ENCODE data around the gene CSMD2. TPM values are rescaled to one million over a fixed set of nuclear protein-coding genes. Genes with fewer than 3 reads are reported as not detected.
A peak's percentile ranks its signal among the peaks of the same experiment; 100 is the strongest.

Gene CSMD2
- total and polyA plus RNA-seq, 8 donors = 0.20 to 0.81 (median 0.47) TPM

GRCh38 chr1:33654267-33654834 is 510.7 kb downstream of the CSMD2 start:
- no peak overlapping the region for H3K27ac ChIP-seq
- no peaks in the 10 kb centered on the region for H3K27me3 ChIP-seq
- ATAC-seq (peak; percentile 69), DNase-seq (peak in 1 of 4 donors; percentile 10)
- H3K9me3 ChIP-seq = no peaks in the 10 kb centered on the region
- peak in 1 of 2 donors; percentile 36 for TF ChIP-seq CTCF (IDR thresholded peaks at IDR 0.05)
- intact Hi-C loops (cut with DNase I) = no loop called here
- H3K4me3 ChIP-seq = no peak overlapping the region
- no peaks in the 10 kb centered on the region for H3K4me1 ChIP-seq
- H3K36me3 ChIP-seq = no peaks in the 10 kb centered on the region

GRCh38 chr1:33653226-33653625 is 511.8 kb downstream of the CSMD2 start:
- intact Hi-C loops (cut with DNase I) = no loop called here
- no peak for TF ChIP-seq CTCF (IDR thresholded peaks at IDR 0.05)
- H3K4me3 ChIP-seq = no peak overlapping the region
- no peak overlapping the region for H3K27ac ChIP-seq
- H3K36me3 ChIP-seq = no peaks in the 10 kb centered on the region
- DNase-seq = no peak
- ATAC-seq = no peak
- H3K4me1 ChIP-seq = no peaks in the 10 kb centered on the region
- H3K9me3 ChIP-seq = no peaks in the 10 kb centered on the region
- H3K27me3 ChIP-seq = no peaks in the 10 kb centered on the region

- H3K27me3 ChIP-seq = peaks cover 0 to 9% of the 10 kb centered on the region in 2 donors
- no peak for DNase-seq
- no peaks in the 10 kb centered on the region for H3K4me1 ChIP-seq
- no peaks in the 10 kb centered on the region for H3K36me3 ChIP-seq
- H3K9me3 ChIP-seq = no peaks in the 10 kb centered on the region
- no peak for ATAC-seq
- intact Hi-C loops (cut with DNase I) = no loop called here
- TF ChIP-seq CTCF (IDR thresholded peaks at IDR 0.05) = no peak
- H3K4me3 ChIP-seq = no peak overlapping the region
- no peak overlapping the region for H3K27ac ChIP-seq
These were observed 514.3 kb downstream of the CSMD2 start for GRCh38 chr1:33650708-33651107.

- peaks cover 0 to 9% of the 10 kb centered on the region in 2 donors for H3K27me3 ChIP-seq
- no peaks in the 10 kb centered on the region for H3K4me1 ChIP-seq
- no peak overlapping the region for H3K27ac ChIP-seq
- no peak for DNase-seq
- ATAC-seq = no peak
- no peak overlapping the region for H3K4me3 ChIP-seq
- intact Hi-C loops (cut with DNase I) = no loop called here
- no peaks in the 10 kb centered on the region for H3K9me3 ChIP-seq
- TF ChIP-seq CTCF (IDR thresholded peaks at IDR 0.05) = no peak
- H3K36me3 ChIP-seq = no peaks in the 10 kb centered on the region
These were observed 515.3 kb downstream of the CSMD2 start for GRCh38 chr1:33649759-33650158.

- Histone ChIP-seq H3K9me3 (no peaks in the 10 kb centered on the region), H3K4me1 (no peaks in the 10 kb centered on the region), H3K36me3 (no peaks in the 10 kb centered on the region), H3K27ac (no peak overlapping the region), H3K4me3 (no peak overlapping the region), H3K27me3 (peaks cover 0 to 29% of the 10 kb centered on the region in 2 donors)
- DNase-seq (no peak), ATAC-seq (no peak)
- no peak for TF ChIP-seq CTCF (IDR thresholded peaks at IDR 0.05)
- intact Hi-C loops (cut with DNase I) = no loop called here
These were observed 521.8 kb downstream of the CSMD2 start for GRCh38 chr1:33643216-33643615.
